D721Med (cell line): ENCODE measurements around the gene ICAM1.
"Not testable (repeated sequence)": the region's sequence is repeated elsewhere in the genome, so short reads cannot be mapped to it uniquely, and the experiment has no call there.

Experiments used
- DNase-seq: peaks from one replicate; pipeline ENCODE4 v3.0.0; 2011; ENCODE audit warnings: low spot score; ENCODE audit not compliant: insufficient read length
- FAIRE-seq: peaks from 2 replicates; lab custom pipeline; 2011; peaks lifted over from hg19 to GRCh38; lab: Jason Lieb, UNC
- TF ChIP-seq, protein P1 (sequence below): IDR thresholded peaks from 2 replicates; pipeline ENCODE4 v1.5.1; 2012; ENCODE audit warnings: mild to moderate bottlenecking, control low read depth; ENCODE audit not compliant: insufficient read depth; ENCODE audit errors: missing control alignments

ICAM1 gene

DNA sequence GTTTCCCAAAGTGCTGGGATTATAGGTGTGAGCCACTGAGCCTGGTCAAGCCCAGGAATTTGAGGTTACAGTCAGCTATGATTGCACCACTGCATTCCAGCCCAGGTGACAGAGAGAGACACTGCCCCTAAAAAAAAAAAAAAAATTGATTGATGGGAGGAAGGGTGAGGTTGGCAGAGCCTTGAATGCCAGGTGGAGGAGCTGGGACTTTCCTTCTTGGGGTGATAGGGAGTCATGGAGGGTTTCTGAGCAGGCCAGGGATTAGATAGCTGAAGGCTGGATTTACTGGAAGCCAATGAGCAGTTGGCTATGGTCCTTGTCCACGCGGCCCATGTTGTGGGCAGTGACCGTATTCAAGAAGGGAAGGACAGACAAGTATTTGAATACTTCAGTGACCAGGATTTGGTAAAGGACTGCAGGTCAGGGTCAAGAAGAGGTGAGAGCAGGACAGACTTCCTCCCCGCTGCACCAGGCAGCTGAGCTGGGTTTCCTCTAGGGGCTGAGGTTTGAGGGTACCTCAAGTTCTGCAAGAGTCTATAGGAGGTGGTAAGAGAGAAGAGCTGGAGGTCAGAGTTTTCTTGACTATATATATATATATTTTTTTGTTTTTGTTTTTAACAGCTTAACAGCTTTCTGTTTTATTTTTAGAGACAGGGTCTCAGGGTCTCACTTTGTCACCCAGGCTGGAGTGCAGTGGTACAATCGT is 9.0 kb downstream of the ICAM1 start:
- TF ChIP-seq, protein P1, sequence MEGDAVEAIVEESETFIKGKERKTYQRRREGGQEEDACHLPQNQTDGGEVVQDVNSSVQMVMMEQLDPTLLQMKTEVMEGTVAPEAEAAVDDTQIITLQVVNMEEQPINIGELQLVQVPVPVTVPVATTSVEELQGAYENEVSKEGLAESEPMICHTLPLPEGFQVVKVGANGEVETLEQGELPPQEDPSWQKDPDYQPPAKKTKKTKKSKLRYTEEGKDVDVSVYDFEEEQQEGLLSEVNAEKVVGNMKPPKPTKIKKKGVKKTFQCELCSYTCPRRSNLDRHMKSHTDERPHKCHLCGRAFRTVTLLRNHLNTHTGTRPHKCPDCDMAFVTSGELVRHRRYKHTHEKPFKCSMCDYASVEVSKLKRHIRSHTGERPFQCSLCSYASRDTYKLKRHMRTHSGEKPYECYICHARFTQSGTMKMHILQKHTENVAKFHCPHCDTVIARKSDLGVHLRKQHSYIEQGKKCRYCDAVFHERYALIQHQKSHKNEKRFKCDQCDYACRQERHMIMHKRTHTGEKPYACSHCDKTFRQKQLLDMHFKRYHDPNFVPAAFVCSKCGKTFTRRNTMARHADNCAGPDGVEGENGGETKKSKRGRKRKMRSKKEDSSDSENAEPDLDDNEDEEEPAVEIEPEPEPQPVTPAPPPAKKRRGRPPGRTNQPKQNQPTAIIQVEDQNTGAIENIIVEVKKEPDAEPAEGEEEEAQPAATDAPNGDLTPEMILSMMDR, result no peak
- DNase-seq (no peak), FAIRE-seq (no peak)

DNA sequence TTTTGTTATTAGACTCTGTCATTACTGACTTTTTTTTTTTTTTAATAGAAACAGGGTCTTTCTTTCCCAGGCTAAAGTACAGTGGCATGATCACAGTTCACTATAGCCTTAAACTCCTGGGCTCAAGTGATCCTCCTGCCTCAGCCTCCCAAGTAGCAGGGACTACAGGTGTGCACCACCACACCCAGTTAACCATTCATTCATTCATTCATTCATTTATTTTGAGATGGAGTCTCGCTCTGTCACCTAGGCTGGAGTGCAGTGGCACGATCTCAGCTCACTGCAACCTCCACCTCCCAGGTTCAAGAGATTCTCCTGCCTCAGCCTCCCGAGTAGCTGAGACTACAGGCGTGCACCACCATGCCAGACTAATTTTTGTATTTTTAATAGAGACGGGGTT is 11.1 kb downstream of the ICAM1 start:
- FAIRE-seq, result not testable (repeated sequence)

DNA sequence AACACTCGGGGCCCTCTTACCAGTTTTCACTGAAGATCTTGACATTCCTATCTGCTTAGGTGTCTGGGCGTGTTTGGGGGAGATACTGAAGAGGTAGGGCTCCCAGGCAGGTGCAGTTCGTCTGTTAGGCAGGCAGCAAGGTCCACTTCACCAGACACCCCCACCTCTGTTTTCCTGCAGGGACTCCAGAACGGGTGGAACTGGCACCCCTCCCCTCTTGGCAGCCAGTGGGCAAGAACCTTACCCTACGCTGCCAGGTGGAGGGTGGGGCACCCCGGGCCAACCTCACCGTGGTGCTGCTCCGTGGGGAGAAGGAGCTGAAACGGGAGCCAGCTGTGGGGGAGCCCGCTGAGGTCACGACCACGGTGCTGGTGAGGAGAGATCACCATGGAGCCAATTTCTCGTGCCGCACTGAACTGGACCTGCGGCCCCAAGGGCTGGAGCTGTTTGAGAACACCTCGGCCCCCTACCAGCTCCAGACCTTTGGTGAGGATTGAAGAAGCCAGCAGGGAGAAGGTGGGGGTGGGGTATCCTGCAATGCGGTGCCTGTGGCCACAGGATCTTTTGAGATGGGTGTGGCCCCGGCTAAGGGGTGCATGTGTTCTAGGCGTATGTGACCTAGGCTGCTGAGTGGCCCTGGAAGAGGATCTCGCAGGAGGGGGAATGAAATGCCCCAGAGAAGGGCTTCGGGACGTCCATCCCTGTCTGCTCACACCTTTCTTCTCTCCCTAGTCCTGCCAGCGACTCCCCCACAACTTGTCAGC is 12.6 kb downstream of the ICAM1 start:
- DNase-seq, result no peak
- FAIRE-seq, result no peak
- TF ChIP-seq, protein P1, result no peak

More for the DNA sequence above, 11.1 kb downstream of the ICAM1 start:
- not testable (repeated sequence) for DNase-seq

DNA sequence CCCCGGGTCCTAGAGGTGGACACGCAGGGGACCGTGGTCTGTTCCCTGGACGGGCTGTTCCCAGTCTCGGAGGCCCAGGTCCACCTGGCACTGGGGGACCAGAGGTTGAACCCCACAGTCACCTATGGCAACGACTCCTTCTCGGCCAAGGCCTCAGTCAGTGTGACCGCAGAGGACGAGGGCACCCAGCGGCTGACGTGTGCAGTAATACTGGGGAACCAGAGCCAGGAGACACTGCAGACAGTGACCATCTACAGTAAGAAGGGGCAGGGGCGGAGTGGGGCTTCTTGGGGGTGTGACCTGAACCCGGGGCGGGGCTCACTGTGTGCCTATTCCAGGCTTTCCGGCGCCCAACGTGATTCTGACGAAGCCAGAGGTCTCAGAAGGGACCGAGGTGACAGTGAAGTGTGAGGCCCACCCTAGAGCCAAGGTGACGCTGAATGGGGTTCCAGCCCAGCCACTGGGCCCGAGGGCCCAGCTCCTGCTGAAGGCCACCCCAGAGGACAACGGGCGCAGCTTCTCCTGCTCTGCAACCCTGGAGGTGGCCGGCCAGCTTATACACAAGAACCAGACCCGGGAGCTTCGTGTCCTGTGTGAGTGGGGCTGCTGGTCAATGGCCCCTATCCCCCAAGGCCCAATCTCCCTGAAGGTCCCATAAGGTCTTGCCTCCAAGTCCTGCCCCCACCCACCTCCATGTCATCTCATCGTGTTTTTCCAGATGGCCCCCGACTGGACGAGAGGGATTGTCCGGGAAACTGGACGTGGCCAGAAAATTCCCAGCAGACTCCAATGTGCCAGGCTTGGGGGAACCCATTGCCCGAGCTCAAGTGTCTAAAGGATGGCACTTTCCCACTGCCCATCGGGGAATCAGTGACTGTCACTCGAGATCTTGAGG is 13.4 kb downstream of the ICAM1 start:
- TF ChIP-seq, protein P1, result no peak
- FAIRE-seq, result no peak

DNA sequence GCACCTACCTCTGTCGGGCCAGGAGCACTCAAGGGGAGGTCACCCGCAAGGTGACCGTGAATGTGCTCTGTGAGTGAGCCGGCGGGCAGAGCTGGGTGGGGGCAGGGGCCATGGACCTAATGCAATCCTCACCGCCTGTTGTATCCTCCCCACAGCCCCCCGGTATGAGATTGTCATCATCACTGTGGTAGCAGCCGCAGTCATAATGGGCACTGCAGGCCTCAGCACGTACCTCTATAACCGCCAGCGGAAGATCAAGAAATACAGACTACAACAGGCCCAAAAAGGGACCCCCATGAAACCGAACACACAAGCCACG is 14.0 kb downstream of the ICAM1 start:
- TF ChIP-seq, protein P1, result no peak
- no peak for FAIRE-seq
- DNase-seq, result no peak

More for the DNA sequence above, 13.4 kb downstream of the ICAM1 start:
- no peak for DNase-seq

DNA sequence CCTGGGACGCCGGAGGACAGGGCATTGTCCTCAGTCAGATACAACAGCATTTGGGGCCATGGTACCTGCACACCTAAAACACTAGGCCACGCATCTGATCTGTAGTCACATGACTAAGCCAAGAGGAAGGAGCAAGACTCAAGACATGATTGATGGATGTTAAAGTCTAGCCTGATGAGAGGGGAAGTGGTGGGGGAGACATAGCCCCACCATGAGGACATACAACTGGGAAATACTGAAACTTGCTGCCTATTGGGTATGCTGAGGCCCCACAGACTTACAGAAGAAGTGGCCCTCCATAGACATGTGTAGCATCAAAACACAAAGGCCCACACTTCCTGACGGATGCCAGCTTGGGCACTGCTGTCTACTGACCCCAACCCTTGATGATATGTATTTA is 14.5 kb downstream of the ICAM1 start:
- no peak for DNase-seq
- TF ChIP-seq, protein P1, result no peak
- no peak for FAIRE-seq
